ENCODE data around the gene SLC38A8. TPM values are rescaled to one million over a fixed set of nuclear protein-coding genes. Genes with fewer than 3 reads are reported as not detected.
A peak's percentile ranks its signal among the peaks of the same experiment; 100 is the strongest.

SLC38A8 gene
- total RNA-seq, 1 donor from 2014 or later: not detected

DNA sequence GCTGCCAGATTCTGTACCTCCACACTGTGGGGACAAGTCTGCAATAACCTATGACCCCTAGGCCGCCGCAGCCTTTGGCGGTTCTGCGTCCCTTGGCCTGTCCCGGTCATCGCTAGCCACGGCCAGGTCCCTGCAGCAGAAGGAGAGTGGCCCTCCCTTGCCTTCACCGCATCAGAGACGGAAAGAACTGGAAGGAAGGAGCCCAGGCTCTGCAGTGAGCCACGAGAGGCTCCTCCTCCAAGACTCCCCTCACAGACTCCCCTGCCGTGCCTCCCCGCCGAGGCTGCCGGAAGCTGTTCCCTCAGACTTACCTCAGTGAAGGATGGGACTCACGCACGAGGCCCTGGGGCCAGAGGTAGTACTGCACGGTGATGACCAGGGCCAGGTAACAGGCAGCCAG is 11.0 kb downstream of the SLC38A8 start:
- DNase-seq (ENCODE audit: low spot score): no peak

DNA sequence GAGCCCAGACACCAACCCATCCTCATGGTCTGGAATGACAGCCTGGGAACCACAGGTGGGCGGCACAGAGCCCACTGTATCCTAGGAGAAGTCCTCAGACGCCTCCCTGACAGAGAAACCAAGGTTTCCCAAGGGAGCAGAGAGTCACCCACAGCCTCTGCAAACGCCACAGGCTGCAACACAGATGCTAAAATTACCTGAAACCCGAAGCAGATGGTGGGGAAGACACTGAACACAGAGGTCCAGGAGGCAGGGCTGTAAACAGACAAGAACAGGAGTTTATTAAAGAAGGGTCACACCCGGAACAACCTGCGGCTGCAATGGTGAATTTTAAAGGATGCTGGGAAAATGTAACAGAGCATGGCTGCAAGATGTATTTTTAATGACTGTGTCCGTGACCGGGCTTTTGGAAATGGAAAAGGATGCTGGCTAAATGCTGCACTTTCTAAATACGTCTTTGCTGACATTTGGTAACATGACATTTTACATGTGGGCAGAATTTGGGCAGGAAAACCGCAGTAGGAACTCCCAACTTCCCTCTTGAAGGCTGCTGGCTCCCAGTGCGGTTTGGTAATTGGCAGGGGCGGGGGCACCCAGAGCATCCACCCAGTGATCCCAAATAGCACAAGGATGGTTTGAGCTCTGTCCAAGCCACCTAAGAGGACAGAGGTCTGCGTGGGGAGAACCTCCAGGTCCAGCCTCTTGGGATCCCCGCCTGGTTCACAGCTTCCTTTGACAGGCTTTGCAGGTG is 13.1 kb downstream of the SLC38A8 start:
- DNase-seq (ENCODE audit: low spot score): no peak

- DNase-seq (ENCODE audit: low spot score): no peak
Observed at GRCh38 chr16:84027625-84028024, 15.0 kb downstream of the SLC38A8 start.

DNA sequence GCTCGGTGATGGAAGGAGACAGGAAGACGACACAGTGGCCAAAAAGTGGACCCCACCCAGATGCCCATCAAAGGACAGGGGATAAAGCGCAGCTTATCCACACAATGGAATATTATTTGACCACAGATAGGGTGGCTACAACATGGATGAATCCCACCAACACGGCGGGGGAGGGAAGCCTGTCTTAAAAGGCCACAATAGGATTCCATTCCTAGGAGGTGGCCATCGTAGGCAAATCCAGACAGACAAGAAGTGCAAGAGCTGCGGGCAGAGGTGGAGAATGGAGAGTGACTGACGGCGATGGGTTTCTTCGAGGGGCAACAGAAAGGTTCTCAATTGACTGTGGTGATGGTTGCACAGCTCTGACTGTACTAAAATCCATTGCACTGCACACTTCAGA is 16.0 kb downstream of the SLC38A8 start:
- DNase-seq (ENCODE audit: low spot score): no peak

- no peak for DNase-seq (ENCODE audit: low spot score)
Observed at GRCh38 chr16:84024854-84025253, 17.7 kb downstream of the SLC38A8 start.

DNA sequence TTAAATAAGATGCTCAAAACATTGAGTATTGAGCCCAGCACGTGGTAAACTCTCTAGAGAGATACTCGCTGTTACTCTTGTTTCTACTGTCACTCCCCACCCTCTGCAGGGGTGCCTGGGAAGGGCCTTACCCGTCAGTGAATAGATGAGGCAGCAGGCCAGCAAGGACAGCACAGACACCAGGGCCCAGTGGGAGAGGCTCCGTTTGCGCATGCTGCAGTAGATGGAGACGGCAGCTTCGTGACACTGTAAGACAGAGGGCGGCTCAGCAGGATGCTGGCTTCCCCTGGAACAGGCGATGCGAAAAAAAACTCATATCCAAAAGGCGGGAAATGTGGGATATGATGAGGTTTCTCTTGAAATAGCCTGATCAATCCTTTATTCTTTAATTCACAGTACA is 20.0 kb downstream of the SLC38A8 start:
- no peak for DNase-seq (ENCODE audit: low spot score)

GRCh38 chr16:84021488-84021887 is 21.1 kb downstream of the SLC38A8 start:
- no peak for DNase-seq (ENCODE audit: low spot score)

DNA sequence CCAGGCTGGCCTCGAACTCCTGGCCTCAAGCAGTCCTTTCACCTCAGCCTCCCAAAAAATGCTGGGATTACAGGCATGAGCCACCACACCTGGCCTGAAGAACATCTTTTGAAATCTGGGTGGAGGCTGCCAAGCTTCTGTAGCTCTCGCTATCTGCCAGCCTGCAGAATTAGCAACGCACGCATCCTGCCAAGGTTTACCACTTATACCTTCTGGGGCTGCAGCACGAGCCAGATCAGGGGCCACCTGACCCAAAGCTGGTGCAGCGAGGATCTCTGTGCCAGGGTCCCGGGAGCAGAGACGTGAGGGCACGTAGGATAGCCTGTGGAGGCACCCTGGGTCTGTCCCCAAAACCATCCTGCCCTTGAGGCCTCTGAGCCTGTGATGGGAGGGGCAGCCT is 22.2 kb downstream of the SLC38A8 start:
- no peak for DNase-seq (ENCODE audit: low spot score)

GRCh38 chr16:84018710-84019109 is 23.9 kb downstream of the SLC38A8 start:
- no peak for DNase-seq (ENCODE audit: low spot score)

- DNase-seq (ENCODE audit: low spot score): no peak
Observed at GRCh38 chr16:84016477-84016876, 26.1 kb downstream of the SLC38A8 start.

DNA sequence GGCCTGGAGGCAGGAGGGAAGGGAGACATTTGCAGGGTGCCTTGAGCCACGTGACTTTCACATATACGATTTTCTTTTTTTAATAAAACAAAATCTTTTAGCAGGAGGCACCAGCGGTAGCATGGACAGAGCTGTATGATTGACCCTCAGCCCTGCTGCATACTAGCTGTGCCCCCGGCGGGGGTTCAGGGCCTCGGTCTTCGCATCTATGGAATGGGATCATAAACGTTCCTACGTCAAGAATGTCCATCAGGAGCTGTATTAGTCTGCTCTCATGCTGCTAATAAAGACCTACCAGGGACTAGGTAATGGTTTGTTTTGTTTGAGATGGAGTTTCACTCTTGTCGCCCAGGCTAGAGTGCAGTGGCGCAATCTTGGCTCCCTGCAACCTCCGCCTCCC is 27.2 kb downstream of the SLC38A8 start:
- DNase-seq (ENCODE audit: low spot score): no peak

DNA sequence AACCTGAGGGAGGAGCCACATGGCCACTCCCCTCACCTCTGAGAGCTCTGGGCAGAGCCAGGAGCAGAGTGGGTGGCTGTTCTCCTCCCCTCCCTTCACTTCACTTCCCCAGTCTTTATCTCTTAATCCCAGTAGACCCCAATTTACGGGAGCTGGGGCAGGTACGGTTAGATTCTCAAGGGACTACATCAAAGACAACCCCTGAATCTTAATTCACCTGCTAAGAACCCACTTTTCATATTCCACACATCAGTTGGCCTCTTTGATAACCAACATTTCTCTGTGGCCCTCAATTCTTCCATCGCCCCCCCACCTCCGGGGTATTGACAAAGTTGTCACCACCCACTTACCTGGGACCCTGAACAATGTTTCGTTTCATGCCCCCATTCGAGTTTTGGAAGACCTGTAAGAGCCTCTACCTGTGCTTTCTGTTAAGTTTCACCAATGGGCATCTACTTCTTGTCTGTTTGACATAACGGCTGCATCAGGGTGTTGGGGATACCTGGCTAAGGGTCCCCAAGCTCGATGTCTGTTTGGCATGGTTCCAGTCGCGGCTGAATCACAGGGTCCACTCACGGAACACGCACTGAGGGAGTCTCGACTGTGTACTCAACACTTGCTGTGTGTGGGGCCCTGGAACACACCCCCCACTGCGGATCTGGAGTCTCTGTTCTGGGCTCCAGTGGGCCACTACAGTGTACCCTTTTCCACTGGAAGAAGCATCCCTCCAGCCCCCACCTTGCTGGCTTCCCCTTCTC is 27.8 kb downstream of the SLC38A8 start:
- no peak for DNase-seq (ENCODE audit: low spot score)

- DNase-seq (ENCODE audit: low spot score): peak; percentile 60
Observed at GRCh38 chr16:84013787-84014569, 28.6 kb downstream of the SLC38A8 start.

- DNase-seq (ENCODE audit: low spot score): no peak
Observed at GRCh38 chr16:84009282-84009681, 33.3 kb downstream of the SLC38A8 start.

DNA sequence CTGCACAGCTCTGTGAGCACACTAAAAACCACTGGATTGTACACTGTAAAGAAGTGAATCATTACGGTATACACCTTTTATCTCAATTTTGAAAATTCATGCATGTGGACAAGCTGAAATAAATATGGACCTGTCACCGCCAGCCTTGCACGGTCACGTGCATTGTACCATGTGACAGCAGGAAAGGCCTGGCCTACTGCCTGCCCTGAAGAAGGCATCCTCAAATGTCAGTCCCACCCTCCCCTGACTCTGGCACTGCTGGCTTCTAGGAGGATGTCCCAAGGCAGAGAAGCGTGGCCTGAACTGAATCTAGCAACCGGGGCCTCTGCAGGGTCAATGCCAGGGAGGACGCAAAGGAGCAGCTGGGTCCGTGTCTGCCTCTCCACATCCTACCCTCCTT is 34.6 kb downstream of the SLC38A8 start:
- no peak for DNase-seq (ENCODE audit: low spot score)

DNA sequence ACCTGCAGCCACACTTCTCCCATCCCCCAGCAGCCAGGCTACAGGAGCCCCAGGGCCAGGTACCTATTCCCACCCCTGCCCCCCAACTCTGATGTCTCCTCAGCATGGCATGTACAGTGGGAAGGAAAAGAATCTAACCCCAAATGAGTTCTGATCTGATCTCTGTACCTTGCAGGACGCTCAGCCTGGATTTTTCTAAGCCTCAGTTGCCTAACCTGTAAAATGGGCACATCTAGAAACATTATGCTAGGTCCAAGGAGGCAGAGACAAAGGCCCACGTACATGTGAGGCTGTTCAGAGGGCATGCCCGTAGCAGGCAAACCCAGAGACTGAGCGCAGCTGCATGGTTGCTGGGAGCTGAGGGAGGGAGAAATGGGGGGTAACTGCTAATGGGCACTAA is 35.1 kb downstream of the SLC38A8 start:
- no peak for DNase-seq (ENCODE audit: low spot score)

- DNase-seq (ENCODE audit: low spot score): no peak
Observed at GRCh38 chr16:84005391-84005790, 37.2 kb downstream of the SLC38A8 start.

GRCh38 chr16:84004442-84004841 is 38.2 kb downstream of the SLC38A8 start:
- no peak for DNase-seq (ENCODE audit: low spot score)

- DNase-seq (ENCODE audit: low spot score): no peak
Observed at GRCh38 chr16:84003038-84003437, 39.6 kb downstream of the SLC38A8 start.

DNA sequence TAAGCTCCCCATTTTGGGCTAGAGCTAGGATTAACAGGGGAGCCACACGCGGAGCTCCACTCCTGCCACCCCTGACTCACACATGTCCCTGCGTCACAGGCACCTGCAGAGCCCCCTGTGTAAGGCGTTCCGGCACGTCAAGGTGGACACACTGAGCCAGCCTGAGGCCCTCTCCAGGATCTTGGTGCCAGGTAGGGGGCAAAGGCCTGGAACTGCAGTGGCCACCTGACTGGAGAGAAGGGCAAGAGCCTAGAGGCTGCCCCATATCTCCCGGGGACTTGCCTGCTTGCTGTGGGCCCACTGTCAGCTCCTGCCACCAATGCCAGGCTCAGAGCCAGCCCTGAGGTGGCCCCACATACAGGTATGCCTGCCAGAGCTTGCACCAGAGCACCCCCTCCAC is 40.9 kb downstream of the SLC38A8 start:
- DNase-seq (ENCODE audit: low spot score): no peak

DNA sequence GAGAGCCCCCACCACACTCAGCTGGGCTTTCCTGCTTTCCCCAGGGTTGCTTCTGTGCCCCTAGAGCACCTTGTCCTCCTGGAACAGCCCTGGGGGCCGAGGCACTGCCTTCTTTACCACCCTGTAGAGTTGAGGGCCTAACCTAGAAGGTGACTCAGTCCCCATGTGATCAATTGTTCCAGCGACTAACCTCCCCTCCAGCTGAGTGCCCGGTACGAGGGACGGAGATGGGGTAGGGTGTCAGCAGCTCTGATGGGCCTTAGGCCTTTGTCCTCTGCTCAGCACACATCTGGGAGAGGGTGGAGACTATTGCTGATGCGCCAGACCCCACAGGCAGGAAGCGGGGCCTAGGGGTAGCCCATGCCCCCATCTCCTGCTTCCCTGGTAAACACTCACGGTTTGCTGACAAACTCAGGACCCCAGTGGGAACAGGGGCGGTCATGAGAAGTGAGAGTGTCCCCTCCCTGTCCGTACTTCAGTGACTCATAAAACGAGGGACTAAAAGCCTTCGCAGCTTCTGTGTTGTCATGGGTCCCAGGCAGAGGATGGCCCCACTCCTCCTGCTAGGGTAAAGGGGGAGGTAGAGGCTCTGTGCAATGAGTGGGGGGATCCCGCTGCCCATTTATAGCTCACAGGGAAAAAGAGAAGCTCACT is 41.5 kb downstream of the SLC38A8 start:
- no peak for DNase-seq (ENCODE audit: low spot score)

DNA sequence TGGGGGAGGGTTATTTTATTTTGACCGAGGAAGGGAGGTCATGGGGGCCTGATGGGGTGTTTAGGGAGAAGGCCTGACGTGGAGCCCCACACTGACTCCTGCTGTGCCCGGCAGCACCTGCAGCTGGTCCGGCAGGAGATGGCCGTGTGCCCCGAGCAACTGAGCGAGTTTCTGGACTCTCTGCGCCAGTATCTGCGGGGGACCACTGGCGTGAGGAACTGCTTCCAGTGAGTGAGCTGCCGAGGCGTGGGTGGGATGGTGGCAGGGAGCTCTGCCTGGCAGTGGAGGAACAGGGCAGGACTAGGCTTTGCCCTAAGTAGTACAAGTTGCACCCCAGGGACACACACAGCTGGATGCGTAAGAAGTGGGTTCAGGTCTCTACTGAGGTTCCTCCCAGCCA is 44.5 kb downstream of the SLC38A8 start:
- DNase-seq (ENCODE audit: low spot score): no peak

Measured in ureter (tissue), 1 donor.